Activated CD4-positive, alpha-beta T cell treated with anti-CD3 and anti-CD28 coated beads for 48 hours (primary cell): ENCODE results near the gene OSBPL6.
"Not testable (repeated sequence)": the region's sequence is repeated elsewhere in the genome, so short reads cannot be mapped to it uniquely, and the experiment has no call there.

ENCODE experiments used
- DNase-seq: peaks from one replicate; pipeline ENCODE4 v3.0.0-alpha.2; 2020

The OSBPL6 gene

GRCh38 chr2:178414266-178415247, 220.2 kb downstream of the OSBPL6 start:
- peak; percentile 89 for DNase-seq

DNA sequence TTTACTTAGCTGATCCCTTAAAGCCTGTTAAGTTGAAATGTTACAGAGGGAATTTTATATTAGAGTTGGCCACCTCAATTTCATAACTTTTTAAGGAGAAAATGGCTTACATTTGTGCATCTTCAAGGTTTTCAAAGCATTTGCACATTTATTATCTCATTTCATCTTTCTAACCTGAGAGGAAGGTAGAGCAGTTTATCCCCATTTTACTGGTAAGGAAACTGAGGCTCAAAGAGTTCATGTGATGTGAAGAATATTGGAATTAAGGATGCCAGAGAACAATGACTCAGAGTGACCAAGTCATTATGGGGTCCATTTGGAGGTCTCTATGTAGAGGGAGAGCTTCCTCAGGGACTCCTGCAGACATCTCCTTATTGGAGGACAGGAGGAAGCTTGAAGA, 221.7 kb downstream of the OSBPL6 start:
- DNase-seq: no peak

GRCh38 chr2:178417916-178418315, 223.6 kb downstream of the OSBPL6 start:
- no peak for DNase-seq

DNA sequence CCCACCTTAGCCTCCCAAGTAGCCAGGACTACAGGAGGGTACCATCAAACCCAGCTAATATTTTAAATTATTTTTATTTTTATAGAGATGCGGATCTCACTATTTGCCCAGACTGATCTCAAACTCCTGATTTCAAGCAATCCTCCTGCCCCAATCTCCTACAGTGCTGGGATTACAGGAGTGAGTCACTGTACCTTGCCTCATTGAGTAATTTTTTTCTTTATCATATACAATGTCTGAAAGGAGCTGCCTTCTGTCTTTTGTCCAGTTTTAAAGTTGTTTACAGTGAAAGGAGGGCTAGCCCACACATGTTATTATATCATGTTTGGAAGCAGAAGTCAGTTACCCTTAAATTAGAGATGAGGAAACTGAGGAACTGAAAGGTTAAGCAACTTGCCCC, 224.1 kb downstream of the OSBPL6 start:
- no peak for DNase-seq

DNA sequence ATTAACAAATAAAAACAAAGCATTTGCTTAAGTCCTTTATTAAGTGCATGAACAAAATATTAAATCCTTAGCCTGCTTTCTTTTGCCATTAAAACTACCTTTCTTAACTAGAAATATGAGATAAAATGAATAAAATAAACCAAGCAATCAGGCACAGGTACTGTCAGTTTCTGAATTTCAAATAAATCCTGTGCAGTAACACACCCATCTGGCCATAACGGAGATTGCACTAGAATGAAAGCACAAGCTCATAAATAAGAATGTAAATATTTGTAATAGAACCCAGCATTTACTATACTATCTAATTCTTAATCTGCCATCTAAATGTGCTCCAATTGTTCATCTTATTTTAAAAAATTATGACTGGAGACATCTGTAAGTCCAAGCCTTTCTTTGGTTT, 224.8 kb downstream of the OSBPL6 start:
- no peak for DNase-seq

GRCh38 chr2:178420463-178420999, 226.2 kb downstream of the OSBPL6 start:
- no peak for DNase-seq

- DNase-seq: no peak
These were observed 227.8 kb downstream of the OSBPL6 start for GRCh38 chr2:178422097-178422496.

- not testable (repeated sequence) for DNase-seq
These were observed 229.4 kb downstream of the OSBPL6 start for GRCh38 chr2:178423746-178424145.

DNA sequence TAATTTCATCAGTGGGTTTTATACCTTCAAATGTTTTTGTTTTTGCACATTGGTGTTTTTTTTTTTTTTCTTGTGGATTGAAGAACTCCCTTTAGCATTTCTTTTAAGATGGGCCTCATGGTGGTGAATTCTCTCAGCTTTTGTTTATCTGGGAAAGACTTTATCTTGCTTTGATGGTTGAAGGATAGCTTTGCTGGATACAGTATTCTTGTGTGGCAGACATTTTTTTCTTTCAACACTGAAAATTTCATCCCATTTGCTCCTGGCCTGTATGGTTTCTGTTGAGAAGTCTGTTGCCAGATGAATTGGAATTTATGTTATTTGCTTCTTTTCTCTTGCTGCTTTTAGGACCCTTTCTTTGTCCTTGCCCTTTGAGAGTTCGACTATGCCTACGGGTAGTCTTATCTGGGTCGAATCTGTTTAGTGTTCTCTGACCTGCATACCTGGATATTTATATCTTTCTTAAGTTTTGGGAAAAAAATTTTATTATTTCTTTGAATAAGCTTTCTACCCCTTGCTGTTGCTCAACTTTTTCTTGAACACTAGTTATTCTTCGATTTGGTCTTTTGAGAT, 231.0 kb downstream of the OSBPL6 start:
- no peak for DNase-seq

GRCh38 chr2:178426388-178426787, 232.1 kb downstream of the OSBPL6 start:
- no peak for DNase-seq

DNA sequence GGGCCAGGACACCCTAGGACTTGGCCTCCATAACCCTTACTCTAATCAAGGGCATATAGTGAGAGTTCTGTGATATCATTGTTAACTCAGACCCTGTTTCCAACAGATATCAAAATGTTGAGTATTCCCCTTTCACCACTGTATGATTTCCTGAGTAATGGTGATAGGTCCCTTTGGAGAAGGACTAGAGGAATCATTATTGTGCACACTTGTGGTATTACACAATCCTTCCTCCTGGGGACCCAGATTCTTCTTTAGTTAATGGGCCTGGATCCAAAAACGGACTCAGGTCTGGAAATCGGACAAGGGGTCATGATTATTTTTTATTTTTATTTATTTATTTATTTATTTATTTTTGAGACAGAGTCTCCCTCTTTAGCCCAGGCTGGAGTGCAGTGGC, 233.1 kb downstream of the OSBPL6 start:
- DNase-seq: no peak

- no peak for DNase-seq
These were observed 234.1 kb downstream of the OSBPL6 start for GRCh38 chr2:178428396-178428806.

DNA sequence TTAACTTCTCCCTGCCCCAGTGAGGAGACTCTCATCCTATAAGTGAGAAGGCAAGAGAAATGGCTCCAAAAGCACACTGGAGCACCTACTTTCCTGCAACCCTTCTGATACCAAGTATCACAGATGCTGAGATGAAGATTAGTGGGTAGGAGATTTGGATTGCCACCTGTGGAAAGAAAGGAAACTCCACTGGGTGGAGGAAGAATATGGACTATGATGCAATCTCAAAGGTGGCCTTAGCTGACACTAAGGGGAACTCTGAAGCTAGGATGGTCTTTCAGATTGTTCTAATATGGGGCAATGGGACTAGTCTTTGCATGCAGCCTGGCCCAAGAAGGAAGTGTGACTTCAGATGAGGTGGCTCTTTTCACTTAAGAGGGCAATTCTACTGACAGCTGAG, 235.0 kb downstream of the OSBPL6 start:
- DNase-seq: no peak

GRCh38 chr2:178436662-178437061, 242.3 kb downstream of the OSBPL6 start:
- DNase-seq: no peak

GRCh38 chr2:178441426-178441825, 247.1 kb downstream of the OSBPL6 start:
- no peak for DNase-seq

DNA sequence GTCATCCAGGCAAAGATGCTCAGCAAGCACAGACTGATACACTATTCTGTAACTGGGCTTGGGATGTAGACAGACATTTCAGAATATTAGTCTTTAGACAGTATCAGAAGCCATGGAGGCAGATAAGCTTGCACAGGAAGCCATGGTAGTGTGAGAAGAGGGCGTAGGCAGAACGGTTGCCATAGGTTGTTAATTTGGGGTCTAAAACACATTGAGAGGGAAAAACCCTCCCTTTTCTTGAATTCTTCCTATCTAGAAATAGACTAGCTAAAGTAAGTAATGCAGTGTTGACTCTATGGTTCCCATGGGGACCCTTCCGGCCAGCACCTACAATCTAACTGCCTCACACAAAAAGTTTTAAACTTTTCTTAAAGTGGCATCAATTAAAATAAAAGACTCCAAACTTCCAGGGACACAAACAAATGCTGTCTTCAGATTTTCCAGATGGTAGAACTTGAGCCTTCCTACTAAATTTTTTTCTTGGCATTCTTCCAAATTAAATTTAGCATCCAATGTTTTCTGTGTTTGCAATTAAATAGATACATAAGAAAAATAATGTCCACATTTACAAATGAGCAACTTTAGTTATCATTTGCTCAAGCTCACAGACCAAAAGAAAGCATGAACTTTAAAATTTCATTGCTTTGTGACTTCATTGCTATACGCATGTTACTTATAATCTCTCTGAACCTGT, 254.8 kb downstream of the OSBPL6 start:
- no peak for DNase-seq

DNA sequence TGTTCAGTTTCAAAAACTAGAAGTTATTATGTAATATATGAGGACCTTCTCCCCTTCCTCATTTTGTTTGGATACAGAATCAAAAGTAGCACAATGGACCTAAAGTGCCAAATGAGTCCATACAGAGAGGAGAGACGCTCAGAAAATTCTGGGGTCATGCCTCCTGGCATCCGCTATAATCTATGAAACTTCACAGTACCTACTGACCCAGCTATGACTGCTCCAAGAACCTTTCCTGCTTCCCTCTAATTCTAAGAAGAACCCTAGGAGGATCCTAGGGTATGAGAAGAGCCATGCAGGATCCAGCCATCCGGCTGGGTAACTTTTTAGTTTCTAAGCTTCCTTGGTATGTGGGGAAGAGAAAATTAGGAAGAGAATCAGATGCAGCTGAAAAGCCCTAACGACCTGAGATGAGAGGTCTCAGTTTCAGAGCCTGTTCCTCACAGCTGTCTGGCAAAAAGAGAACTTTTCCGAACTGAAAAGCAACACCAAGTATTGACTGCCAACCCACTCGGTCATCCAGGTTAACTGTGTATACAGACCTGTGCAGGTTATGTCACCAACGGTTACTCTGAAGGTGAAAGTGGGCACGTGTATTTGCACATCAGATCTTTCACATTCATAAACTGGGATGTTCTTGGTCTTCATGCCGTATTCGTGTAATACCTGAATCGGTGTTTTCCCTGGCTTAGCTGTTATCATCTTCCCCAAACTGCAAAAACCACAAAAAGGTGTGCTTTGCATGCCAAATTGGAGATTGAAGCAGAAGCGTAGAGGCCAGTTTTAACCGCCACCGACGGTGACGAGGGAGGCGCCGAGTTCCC, 255.6 kb downstream of the OSBPL6 start:
- no peak for DNase-seq

DNA sequence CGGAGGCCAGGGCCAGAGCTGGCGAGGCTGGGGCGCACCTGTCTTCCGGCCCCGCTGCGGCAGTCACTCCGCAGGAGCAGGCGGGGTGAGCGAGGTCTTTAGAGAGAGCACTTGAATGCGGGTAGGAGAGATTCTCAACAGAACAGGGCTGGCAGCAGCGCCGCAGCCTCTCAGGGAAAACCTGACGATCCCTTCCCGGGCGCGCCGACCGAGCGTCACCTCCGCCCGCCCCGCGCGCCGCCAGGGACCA, 256.1 kb downstream of the OSBPL6 start:
- DNase-seq: no peak

DNA sequence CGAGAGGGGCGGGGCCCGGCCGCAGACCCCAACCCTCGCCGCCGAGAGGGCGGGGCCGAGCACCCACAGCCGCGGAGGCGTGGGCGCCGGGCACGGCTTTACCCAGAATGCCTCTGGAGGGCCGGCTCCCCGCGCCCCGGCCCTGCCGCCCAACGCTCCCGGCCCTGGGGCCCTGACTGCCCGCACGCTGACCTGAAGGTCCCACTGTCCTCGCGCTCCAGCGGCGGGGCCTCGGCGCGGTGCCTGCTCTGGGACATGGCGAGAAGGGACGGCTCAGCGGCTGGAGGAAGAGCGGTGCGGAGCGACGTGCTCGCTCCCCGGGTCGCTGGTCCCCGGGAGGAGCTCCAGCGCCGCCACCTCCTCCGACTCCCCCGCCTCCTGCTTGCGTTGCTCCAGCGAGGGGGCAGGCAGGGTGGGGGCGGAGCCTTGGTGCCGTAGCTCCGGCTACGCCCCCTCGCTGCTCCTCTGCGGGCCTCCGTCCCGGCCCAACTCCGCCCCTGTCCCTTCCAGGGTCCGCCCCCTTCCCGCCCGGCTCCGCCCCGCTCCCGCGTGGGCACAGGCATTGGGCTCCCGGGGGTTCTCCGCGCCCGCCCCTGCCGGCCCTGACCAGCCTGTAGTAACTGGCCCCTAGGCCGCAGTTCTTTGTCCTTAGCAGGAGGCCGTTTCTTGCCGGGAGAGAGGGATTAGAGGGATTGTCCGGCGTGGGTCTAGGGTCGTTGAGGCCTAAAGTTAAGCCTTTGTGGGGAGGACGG, 256.6 kb downstream of the OSBPL6 start, which contains the start of the genes PJVK and PRKRA:
Gene PJVK, plus strand, starts transcription at position 605 of the 752 bp plus-strand sequence. CDS start 2,032 bp downstream, outside the sequence.
Gene PRKRA, minus strand, starts transcription at position 402 of the 752 bp plus-strand sequence. Its CDS starts 145 bp downstream, at position 257.
- peak; percentile 97 for DNase-seq

DNA sequence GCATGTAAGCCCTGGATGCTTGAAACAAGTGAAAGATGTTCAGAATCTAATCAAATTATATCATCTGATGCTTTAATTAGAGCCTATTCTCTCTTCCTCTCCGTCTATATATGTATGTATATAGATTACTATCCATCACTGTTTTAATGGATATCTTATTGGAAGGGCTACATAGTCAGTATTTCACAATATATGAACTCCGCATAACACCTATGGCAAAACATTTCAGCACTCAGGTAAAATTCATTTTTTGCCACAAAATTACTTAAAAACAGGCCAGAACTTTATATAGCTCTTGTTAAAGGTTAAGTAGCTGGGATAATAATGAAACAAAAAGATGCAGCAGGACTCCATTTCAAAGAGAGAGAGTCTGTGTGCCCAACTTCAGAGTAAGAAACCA, 258.0 kb downstream of the OSBPL6 start:
- DNase-seq: no peak
